Measurements from ENCODE around the gene UGT1A8.

Gene UGT1A8

GRCh38 chr2:233822101-233822771 is 204.8 kb downstream of the UGT1A8 start:
- TF ChIP-seq CTCF (IDR thresholded peaks at IDR 0.05), result no peak
- Histone ChIP-seq H3K4me3 (ENCODE audit: low read depth in 1 of 2, low read length in 1 of 2) (no peak overlapping the region), H3K27me3 (no peaks in the 10 kb centered on the region), H3K4me1 (ENCODE audit: control insufficient read depth in 1 of 2, insufficient read depth in 1 of 2, low read depth in 1 of 2, low read length in 1 of 2) (no peaks in the 10 kb centered on the region), H3K9me3 (no peaks in the 10 kb centered on the region), H3K27ac (no peak overlapping the region), H3K36me3 (no peaks in the 10 kb centered on the region)

Measured in neutrophil (primary cell).